HG03520 (cell line): ENCODE results near the gene FGF2.
"Not testable (repeated sequence)": the region's sequence is repeated elsewhere in the genome, so short reads cannot be mapped to it uniquely, and the experiment has no call there.

Experiments
- ATAC-seq: cut with Tn5 transposase; IDR thresholded peaks from one replicate; pipeline ENCODE4 v1.9.1; 2021; ENCODE audit warnings: mild to moderate bottlenecking, moderate library complexity; ENCODE audit not compliant: unreplicated experiment

FGF2 gene

DNA sequence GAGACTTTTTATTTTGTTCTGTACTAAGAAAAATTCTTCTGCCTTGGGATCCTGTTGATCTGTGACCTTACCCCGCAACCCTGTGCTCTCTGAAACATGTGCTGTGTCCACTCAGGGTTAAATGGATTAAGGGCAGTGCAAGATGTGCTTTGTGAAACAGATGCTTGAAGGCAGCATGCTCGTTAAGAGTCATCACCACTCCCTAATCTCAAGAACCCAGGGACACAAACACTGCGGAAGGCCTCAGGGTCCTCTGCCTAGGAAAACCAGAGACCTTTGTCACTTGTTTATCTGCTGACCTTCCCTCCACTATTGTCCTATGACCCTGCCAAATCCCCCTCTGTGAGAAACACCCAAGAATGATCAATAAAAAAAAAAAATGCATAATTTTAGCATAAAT lies 13.8 kb upstream of the FGF2 start:
- not testable (repeated sequence) for ATAC-seq

DNA sequence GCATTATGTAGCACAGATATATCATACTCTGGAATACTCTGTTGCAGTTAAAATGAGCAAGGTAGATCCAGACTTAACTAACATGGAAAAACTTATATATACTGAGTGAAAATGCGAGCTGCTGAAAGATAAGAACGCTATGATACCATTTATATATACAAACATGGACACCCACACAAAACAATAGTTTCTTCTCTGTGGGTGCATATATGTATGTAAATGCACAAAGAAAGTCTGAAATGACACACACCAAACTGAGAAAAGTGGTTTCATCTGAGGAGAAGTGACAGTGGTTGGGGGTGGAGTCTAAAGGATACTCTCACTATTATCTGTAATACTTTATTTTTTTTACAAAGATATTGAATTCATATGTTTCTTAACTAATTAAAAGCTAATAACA lies 12.2 kb upstream of the FGF2 start:
- ATAC-seq: peak; percentile 99

GRCh38 chr4:122815248-122815647 lies 11.4 kb upstream of the FGF2 start:
- ATAC-seq: no peak

GRCh38 chr4:122816476-122816875 lies 10.2 kb upstream of the FGF2 start:
- ATAC-seq: no peak

DNA sequence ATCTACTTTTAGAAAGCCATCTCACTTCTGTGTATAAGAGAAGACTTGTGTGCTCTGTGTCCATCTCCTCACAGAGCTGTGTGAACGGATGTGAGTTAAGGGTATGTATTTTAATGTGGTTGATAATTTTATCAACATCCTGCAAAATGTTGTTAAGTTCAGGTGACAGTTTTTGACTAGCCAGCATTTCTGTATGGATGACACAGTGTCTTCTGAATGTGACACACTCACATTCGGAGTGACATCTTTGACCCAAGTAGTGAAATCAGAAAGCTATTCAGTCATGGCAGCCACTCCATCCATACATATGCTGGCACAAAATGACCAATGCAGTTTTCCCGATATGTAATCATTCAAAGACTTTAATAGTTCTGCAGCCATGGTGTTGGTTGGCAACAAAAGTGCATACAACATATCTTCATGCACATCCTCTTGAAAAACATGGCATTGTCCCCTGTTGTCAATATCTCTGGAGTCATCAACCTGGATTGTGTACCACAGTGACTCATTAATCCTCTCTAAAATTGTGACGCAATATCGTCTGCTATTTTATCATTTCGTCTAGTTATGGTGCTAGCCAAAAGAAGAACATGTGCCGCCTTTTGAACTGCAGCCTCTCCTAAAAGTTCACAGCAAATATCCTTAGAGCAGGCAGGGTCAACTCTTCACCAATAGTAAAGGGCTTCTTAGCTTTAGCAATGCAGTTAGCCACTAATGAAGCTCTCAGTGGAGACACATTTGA lies 6.8 kb upstream of the FGF2 start:
- no peak for ATAC-seq

DNA sequence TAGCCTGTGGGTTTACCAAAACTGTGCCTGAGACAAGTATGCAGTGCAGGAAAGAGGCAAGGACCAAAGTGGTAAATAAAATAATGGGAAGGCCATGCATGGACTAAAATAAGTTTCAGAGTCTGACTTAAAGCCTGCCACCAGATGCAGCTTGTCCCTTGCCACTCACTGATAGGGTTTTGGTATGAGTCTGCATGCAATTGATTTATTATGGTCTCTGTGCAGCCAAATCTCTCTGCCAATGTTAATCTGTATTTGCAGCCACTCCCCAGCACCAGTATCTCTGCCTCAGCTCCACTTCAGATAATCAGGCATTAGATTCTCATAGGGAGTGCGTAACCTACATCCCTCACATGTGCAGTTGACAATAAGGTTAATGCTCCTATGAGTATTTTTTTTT lies 5.5 kb upstream of the FGF2 start:
- ATAC-seq: no peak

DNA sequence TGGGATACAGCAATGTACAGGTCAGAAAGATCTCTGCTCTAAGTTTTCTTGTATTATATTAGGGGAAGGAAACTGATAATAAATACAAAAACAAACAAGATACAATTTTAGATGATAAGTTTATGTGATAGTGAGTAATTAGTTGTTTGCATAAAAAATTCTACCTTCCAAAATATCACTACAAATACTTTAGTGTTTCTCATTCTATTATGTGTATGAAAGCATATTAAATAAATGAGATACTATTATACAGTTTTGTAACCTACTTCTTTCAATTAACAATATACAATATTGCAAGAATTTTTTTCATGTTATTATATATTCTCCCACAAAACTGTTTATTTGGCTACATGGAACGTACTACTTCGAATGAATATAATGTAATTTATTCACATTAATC lies 4.2 kb upstream of the FGF2 start:
- ATAC-seq: no peak

GRCh38 chr4:122823476-122823875 lies 3.2 kb upstream of the FGF2 start:
- ATAC-seq: no peak

DNA sequence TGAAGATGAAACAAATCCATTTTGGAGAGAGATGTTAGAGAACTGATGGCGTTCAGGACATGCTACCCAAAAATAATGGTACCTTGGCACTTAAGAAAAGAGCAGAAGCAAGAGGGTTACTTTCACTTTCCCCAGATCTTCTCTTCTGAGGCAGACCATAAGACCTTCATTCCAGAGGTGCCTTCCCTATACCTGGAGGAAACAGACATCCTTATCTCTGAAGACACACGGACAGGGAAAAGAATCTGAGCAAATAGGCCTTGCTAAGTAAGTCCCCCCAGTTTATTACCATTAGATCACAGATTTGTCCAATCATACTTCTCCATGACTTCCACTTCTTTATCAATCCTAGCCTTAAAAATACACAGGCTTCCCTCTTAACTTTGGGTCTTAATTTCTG lies 2.0 kb upstream of the FGF2 start:
- no peak for ATAC-seq

GRCh38 chr4:122826079-122826527 lies 528 bp upstream of the FGF2 start:
- ATAC-seq: no peak

- peak; percentile 31 for ATAC-seq
Measured at GRCh38 chr4:122827258-122827878, 737 bp downstream of the FGF2 start.

GRCh38 chr4:122827879-122828601 lies 1.4 kb downstream of the FGF2 start:
- ATAC-seq: peak; percentile 90

GRCh38 chr4:122830426-122831095 lies 3.9 kb downstream of the FGF2 start:
- ATAC-seq: no peak

DNA sequence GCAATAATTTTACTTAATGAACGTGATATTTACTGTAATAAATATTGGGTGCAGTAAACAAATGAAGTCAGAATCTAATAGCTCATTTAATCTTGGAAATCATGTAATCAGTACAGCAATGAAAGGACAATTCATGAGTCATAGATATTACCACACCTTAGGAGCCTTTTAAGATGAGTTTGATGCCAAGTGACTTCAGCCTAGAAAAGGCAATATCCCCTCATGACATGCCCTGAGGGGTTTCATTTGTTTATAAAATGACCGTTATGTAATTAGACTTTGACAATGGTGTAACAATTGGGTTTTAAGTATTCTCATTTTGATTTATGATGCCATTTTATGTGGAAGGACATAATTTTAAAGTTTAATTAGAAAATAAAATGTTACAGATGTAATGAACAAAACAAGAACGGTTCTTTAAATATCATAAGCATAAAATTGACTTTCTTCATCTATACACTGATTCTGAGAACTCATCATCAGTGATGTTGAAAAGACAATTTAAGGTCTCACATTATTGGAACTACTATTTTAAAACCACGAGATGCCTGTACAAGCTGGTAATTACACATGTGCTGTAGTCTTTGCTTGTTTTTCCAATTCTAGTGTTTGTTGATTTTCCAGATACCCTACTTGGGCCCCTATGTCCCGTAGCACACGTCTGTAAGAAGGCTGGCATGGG lies 5.0 kb downstream of the FGF2 start:
- no peak for ATAC-seq

DNA sequence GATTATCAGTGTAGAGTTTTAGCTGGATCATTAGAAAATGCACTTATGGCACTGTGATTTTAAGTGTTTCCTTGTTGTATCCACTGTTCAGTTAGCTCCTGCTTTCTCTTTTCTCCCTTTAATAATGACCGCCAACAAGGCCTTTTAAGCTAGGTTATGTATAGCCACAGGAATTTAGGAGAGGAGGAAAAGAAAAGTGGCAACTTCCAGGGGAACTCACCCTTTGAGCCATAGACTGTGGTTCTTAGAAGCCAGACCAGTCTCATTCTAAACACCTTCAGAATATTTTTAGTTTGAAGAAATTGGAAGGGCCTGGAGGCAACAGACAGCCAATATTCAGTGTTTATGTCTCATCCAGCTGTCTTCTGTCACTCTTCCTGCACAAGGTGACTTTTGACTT lies 6.1 kb downstream of the FGF2 start:
- no peak for ATAC-seq

- no peak for ATAC-seq
Measured at GRCh38 chr4:122833999-122834398, 7.4 kb downstream of the FGF2 start.

DNA sequence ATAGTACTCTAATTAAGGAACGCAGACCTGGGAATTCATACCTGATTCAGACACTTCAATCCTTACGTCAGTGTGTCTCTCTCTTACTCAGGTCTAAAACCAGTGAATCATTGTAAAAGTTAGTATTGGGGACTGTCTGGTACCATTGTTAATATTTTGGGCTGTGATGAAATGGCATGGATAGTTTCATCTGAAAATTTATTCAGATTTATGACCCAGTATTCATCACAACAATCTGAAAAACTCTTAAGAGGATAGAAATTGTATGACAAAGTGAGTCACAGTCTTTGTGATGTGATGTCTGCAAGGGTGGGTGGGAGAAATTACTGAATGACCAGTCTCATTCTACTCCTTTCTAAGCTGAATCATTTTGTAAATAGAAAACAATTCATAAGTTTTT lies 10.3 kb downstream of the FGF2 start:
- no peak for ATAC-seq

GRCh38 chr4:122838034-122838433 lies 11.4 kb downstream of the FGF2 start:
- ATAC-seq: no peak

GRCh38 chr4:122842392-122842791 lies 15.8 kb downstream of the FGF2 start:
- ATAC-seq: no peak

GRCh38 chr4:122842984-122843531 lies 16.4 kb downstream of the FGF2 start:
- ATAC-seq: no peak

GRCh38 chr4:122844391-122844790 lies 17.8 kb downstream of the FGF2 start:
- ATAC-seq: not testable (repeated sequence)
